GM18867 (cell line): Measurements from ENCODE around the gene C6orf47.

ENCODE experiments used
- ATAC-seq: cut with Tn5 transposase; IDR thresholded peaks from one replicate; pipeline ENCODE4 v1.9.1; 2021; ENCODE audit warnings: mild to moderate bottlenecking, moderate library complexity; ENCODE audit not compliant: unreplicated experiment

The C6orf47 gene

DNA sequence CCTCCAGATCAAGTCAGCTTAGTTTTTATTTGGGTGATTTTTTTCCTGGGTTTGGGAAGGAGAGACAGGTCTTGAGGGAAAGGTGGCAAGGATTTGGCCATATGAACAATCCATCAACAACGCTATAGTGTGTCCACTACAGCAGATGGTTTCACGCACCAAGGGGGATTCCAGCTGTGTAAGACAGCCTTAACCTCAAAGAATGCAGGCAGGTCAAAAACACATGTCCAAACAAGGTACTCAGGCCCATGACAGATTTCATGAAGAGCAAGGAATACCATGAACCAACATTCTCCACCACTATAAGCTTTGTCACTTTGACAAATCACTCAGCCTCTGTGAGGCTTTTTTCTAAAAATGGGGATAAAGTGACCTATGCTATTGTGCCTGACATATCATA lies 43.6 kb downstream of the C6orf47 start:
- ATAC-seq = no peak

DNA sequence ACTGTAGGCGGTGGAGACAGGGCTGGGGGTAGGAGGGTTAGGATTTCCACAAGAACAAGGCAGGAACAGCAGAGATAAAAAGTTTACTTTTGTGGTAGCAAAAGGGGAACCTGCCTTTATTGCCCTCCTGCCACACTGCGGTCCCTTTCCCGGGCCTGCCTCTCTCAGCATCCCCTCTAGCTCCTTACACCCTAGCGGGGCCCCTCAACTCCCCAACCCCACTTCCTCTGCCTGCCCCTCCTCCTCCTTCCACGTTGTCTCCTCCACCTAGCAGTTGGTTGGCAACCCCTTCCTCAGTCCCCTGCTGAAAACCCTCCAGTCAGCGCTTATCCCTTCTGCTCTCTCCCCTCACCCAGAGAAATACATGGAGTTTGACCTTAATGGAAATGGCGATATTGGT lies 44.8 kb downstream of the C6orf47 start:
- no peak for ATAC-seq

DNA sequence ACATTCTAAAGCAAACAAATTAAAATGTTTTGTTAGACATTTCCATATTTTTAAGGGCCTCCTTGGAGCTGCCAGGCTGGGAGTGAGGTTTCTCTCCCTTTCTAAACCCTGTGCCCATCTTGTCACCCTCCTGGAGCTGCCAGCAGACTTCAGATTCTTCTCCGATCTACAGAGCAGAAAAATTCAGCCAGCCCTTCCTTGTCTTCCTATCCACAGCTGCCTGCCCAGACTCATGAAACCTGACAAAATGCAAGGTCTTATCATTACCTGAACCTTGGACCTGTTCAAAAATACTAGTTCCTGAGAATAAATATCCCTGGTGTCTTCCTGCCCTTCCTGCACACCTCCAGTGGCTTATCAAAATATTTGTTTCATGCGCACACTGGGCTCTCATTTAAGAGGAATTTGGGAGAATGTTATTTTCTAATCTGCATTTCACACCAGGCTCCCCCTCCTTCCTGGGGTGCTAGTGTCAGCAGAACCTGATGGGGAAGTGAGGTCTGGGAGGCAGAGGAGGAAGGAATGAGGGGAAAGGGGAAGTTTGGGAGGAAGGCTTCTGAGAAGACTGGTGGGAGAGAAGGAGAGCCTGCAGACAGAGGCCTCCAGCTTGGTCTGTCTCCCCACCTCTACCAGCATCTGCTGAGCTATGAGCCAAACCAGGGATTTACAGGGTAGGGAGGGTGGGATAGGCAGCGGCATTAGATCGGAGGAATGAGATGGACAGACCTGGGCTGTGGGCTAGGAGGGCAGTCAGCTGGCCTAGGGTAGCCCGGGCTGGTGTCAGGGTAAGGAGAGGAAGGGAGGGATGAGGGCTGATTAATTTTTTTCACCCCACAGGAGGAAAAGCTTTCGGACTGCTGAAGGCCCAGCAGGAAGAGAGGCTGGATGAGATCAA lies 45.6 kb downstream of the C6orf47 start, which contains the start of gene AIF1:
TSS of gene AIF1 (plus strand) at position 551 of the 895 bp plus-strand sequence. CDS start at position 647, 96 bp downstream.
- no peak for ATAC-seq

DNA sequence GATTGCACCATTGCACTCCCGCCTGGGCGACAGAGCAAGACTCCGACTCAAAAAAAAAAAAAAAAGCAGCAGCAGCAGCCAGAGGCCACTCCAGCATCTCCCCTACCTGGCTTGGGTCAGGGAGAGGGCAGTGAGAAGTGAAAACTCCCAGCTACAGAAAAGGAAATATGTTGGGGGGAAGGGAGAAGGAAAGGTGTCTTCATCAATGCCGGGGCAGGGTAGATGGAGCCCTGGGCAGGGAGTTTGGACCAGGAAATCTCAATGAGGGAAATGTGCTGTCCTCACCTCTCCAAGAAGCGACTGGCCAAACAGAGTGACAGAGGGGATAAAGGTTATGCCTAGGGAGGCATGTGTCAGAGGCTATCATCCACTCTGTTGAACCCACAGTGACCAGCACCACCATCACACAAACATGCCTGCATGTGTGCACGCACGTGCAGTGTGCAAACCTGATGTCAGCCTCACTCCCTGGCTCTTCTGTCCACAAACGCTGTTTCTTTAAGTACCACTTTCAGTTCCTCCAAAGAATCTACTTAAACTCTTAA lies 46.4 kb downstream of the C6orf47 start:
- no peak for ATAC-seq

GRCh38 chr6:31610968-31611367 lies 49.6 kb downstream of the C6orf47 start:
- ATAC-seq = no peak

- no peak for ATAC-seq
Observed at GRCh38 chr6:31609519-31610406, 50.8 kb downstream of the C6orf47 start.
